GM23338 (cell line): ENCODE results near the gene TAS2R30. TPM values are rescaled to one million over a fixed set of nuclear protein-coding genes. Genes with fewer than 3 reads are reported as not detected.

Source experiments
- polyA plus RNA-seq: library from polyadenylated mRNA; unstranded; fragments of >200 nt; fragmentation: Nextera tagmentation; extraction: Ambion mirVana; gene quantifications from 2 replicates; pipeline ENCODE4 v1.2.1, GENCODE V29; 2016
- small RNA-seq: library from RNA; depleted of rRNA; stranded (forward); fragments of <200 nt; gene quantifications from one replicate; pipeline ENCODE3, GENCODE V24; 2014; ENCODE audit warnings: low replicate concordance
- total RNA-seq: library from RNA; depleted of rRNA; stranded (reverse); fragments of >200 nt; shearing (Covaris generic); gene quantifications from 2 replicates; pipeline ENCODE4 v1.2.3, GENCODE V29; 2014; rRNA removed

Gene TAS2R30
- total and polyA plus RNA-seq, 2 experiments from 2014 or later = 0.39 to 13.7 TPM

Small RNA genes within 50 kb of the gene (small RNA-seq; reads per million reads assigned to genes)
- not detected for gene AC018630.1

Other genes starting within 250 kb of the TAS2R30 start
- 3.6 and 6.1 TPM in 2 replicates for gene TAS2R13, start 225.1 kb downstream of the TAS2R30 start, total RNA-seq
- not detected in 2 replicates for gene TAS2R13, start 225.1 kb downstream of the TAS2R30 start, polyA plus RNA-seq
- gene PRH2, start 205.4 kb downstream of the TAS2R30 start, total RNA-seq = 0.69 TPM in 1 of 2 replicates, not detected in the other
- 0.36 TPM in 1 of 2 replicates, not detected in the other for gene PRH2, start 205.4 kb downstream of the TAS2R30 start, polyA plus RNA-seq
- gene TAS2R14, start 195.4 kb downstream of the TAS2R30 start, total RNA-seq = 4.9 and 5.9 TPM in 2 replicates
- 1.1 and 2.6 TPM in 2 replicates for gene TAS2R14, start 195.4 kb downstream of the TAS2R30 start, polyA plus RNA-seq
- gene TAS2R50, start 147.7 kb downstream of the TAS2R30 start, total RNA-seq = 3.4 and 5.7 TPM in 2 replicates
- gene TAS2R50, start 147.7 kb downstream of the TAS2R30 start, polyA plus RNA-seq = not detected in 2 replicates
- 3.9 and 6.0 TPM in 2 replicates for gene TAS2R20, start 136.3 kb downstream of the TAS2R30 start, total RNA-seq
- not detected in 2 replicates for gene TAS2R20, start 136.3 kb downstream of the TAS2R30 start, polyA plus RNA-seq
- gene TAS2R19, start 112.0 kb downstream of the TAS2R30 start, total RNA-seq = 6.0 and 8.6 TPM in 2 replicates
- gene TAS2R19, start 112.0 kb downstream of the TAS2R30 start, polyA plus RNA-seq = 0.21 TPM in 1 of 2 replicates, not detected in the other
- gene TAS2R31, start 103.2 kb downstream of the TAS2R30 start, total RNA-seq = 6.1 and 12.9 TPM in 2 replicates
- 0.21 TPM in 1 of 2 replicates, not detected in the other for gene TAS2R31, start 103.2 kb downstream of the TAS2R30 start, polyA plus RNA-seq
- 1.0 and 5.0 TPM in 2 replicates for gene TAS2R46, start 72.3 kb downstream of the TAS2R30 start, total RNA-seq
- gene TAS2R46, start 72.3 kb downstream of the TAS2R30 start, polyA plus RNA-seq = 0.45 and 0.49 TPM in 2 replicates
- 2.6 and 2.7 TPM in 2 replicates for gene TAS2R43, start 42.3 kb downstream of the TAS2R30 start, total RNA-seq
- gene TAS2R43, start 42.3 kb downstream of the TAS2R30 start, polyA plus RNA-seq = not detected in 2 replicates
- gene SMIM10L1, start 36.5 kb upstream of the TAS2R30 start, total RNA-seq = 9.0 and 9.3 TPM in 2 replicates
- gene SMIM10L1, start 36.5 kb upstream of the TAS2R30 start, polyA plus RNA-seq = 22.0 and 22.6 TPM in 2 replicates
- 0.38 TPM in 1 of 2 replicates, not detected in the other for gene TAS2R42, start 52.3 kb upstream of the TAS2R30 start, total RNA-seq
- gene TAS2R42, start 52.3 kb upstream of the TAS2R30 start, polyA plus RNA-seq = not detected in 2 replicates
- not detected in 2 replicates for gene PRB3, start 135.1 kb upstream of the TAS2R30 start, total RNA-seq
- 3.0 TPM in 2 replicates for gene PRB3, start 135.1 kb upstream of the TAS2R30 start, polyA plus RNA-seq
- not detected in 2 replicates for gene PRB4, start 175.8 kb upstream of the TAS2R30 start, total RNA-seq
- gene PRB4, start 175.8 kb upstream of the TAS2R30 start, polyA plus RNA-seq = not detected in 2 replicates